ENCODE measurements around the gene CTNNB1. TPM values are rescaled to one million over a fixed set of nuclear protein-coding genes. Genes with fewer than 3 reads are reported as not detected.

The CTNNB1 gene
- total and polyA plus RNA-seq, 2 of the 4 experiments (the other 2 are of a cell fraction), result 364 to 1,677 TPM

GRCh38 chr3:41222012-41222411 lies 22.7 kb downstream of the CTNNB1 start:
- DNase-seq (no peak), ATAC-seq (ENCODE audit: low read depth) (no peak)
- H3K4ac ChIP-seq (ENCODE audit: low read depth, low read length), result no peak overlapping the region
- no peaks in the 10 kb centered on the region for H3K27me3 ChIP-seq (ENCODE audit: control insufficient read depth, insufficient read depth, low read length)
- H3K4me1 ChIP-seq (ENCODE audit: control insufficient read depth, insufficient read depth, low read length), result peaks cover 14% of the 10 kb centered on the region
- ChIA-PET POLR2A (ENCODE audit: unreplicated experiment) (no interaction called here), CTCF (no interaction called here)
- no peak overlapping the region for H2BK15ac ChIP-seq (ENCODE audit: low read depth, low read length)
- no peak overlapping the region for H2BK20ac ChIP-seq (ENCODE audit: low read depth, low read length)
- H3K79me1 ChIP-seq (ENCODE audit: low read depth in 1 of 2, low read length in 2 of 2), result peaks cover 25 to 56% of the 10 kb centered on the region in 2 experiments
- H2BK5ac ChIP-seq (ENCODE audit: low read depth, low read length, poor library complexity, severe bottlenecking), result no peak overlapping the region
- H4K91ac ChIP-seq (ENCODE audit: insufficient read depth, low read depth, low read length), result no peak overlapping the region
- no peak overlapping the region for H2BK120ac ChIP-seq (ENCODE audit: low read depth, low read length)
- intact Hi-C loops (cut with micrococcal nuclease), result no loop called here
- H2AFZ ChIP-seq (replicated peaks; ENCODE audit: low read length, poor library complexity), result no peak overlapping the region
- H3K18ac ChIP-seq (ENCODE audit: low read depth, low read length), result no peak overlapping the region
- TF ChIP-seq RCOR1 (IDR thresholded peaks at IDR 0.05; ENCODE audit: insufficient replicate concordance, low read length) (no peak), CHD1 (IDR thresholded peaks at IDR 0.05; ENCODE audit: low read depth, low read length) (no peak), NFE2L2 (IDR thresholded peaks at IDR 0.05; ENCODE audit: low read depth, low read length) (no peak), RAD21 (IDR thresholded peaks at IDR 0.05; ENCODE audit: low read length) (no peak), RFX5 (IDR thresholded peaks at IDR 0.05; ENCODE audit: low read depth, low read length) (no peak), BHLHE40 (IDR thresholded peaks at IDR 0.05; ENCODE audit: low read depth, low read length) (no peak), MAFK (IDR thresholded peaks at IDR 0.05; ENCODE audit: low read depth, low read length) (no peak), SMC3 (IDR thresholded peaks at IDR 0.05; ENCODE audit: low read depth, low read length) (no peak), USF2 (IDR thresholded peaks at IDR 0.05; ENCODE audit: low read depth, low read length) (no peak), POLR2A (IDR thresholded peaks at IDR 0.05; ENCODE audit: low read depth, low read length) (no peak), CTCF (conservative IDR thresholded peaks at IDR 0.05; ENCODE audit: low read depth, low read length) (no peak), MXI1 (IDR thresholded peaks at IDR 0.05; ENCODE audit: borderline replicate concordance, low read depth, low read length) (no peak)
- TF ChIP-seq, protein P1, sequence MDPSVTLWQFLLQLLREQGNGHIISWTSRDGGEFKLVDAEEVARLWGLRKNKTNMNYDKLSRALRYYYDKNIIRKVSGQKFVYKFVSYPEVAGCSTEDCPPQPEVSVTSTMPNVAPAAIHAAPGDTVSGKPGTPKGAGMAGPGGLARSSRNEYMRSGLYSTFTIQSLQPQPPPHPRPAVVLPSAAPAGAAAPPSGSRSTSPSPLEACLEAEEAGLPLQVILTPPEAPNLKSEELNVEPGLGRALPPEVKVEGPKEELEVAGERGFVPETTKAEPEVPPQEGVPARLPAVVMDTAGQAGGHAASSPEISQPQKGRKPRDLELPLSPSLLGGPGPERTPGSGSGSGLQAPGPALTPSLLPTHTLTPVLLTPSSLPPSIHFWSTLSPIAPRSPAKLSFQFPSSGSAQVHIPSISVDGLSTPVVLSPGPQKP (IDR thresholded peaks at IDR 0.05; ENCODE audit: borderline replicate concordance, low read depth, low read length), result no peak
- H4K8ac ChIP-seq (ENCODE audit: low read depth in 2 of 2, low read length in 2 of 2), result no peak overlapping the region
- peaks cover 23% of the 10 kb centered on the region for H3K36me3 ChIP-seq (ENCODE audit: control insufficient read depth, insufficient read depth, low read length)
- H3K14ac ChIP-seq (replicated peaks; ENCODE audit: low read depth, low read length), result no peak overlapping the region
- H3K4me2 ChIP-seq (ENCODE audit: low read depth, low read length), result no peak overlapping the region
- dilution Hi-C loops (cut with HindIII; ENCODE audit: low sequenced_read_pairs, unreplicated experiment), result no loop called here
- no peak overlapping the region for H3K4me3 ChIP-seq (ENCODE audit: insufficient read depth, low read depth, low read length)
- H2AK9ac ChIP-seq (replicated peaks; ENCODE audit: low read depth, low read length, poor library complexity), result no peak overlapping the region
- no peaks in the 10 kb centered on the region for H3K9me3 ChIP-seq (ENCODE audit: control insufficient read depth, insufficient read depth, low read length)
- no peak overlapping the region for H4K5ac ChIP-seq (ENCODE audit: low read depth, low read length)
- no peak overlapping the region for H3K27ac ChIP-seq (ENCODE audit: insufficient read depth, low read length)
- H2AK5ac ChIP-seq (ENCODE audit: low read depth, low read length), result no peak overlapping the region
- H4K20me1 ChIP-seq (ENCODE audit: insufficient read depth, low read length), result peaks cover 80% of the 10 kb centered on the region
- H3K9me1 ChIP-seq (ENCODE audit: insufficient read depth, low read length), result peaks cover 26% of the 10 kb centered on the region
- H3K23ac ChIP-seq (ENCODE audit: low read depth, low read length), result no peak overlapping the region; the same call in 1 of the 2 replicates
- BruUV-seq (replicated peaks), result no TSS peak
- H3K9ac ChIP-seq (ENCODE audit: low read depth, low read length), result no peak overlapping the region
- in situ Hi-C loops (cut with MboI; ENCODE audit: low sequenced_read_pairs), result loop anchor here (25.0 kb wide), 1 partner anchor 465 kb away; no protein-coding TSS in a partner anchor
- H3K56ac ChIP-seq (ENCODE audit: extremely low read depth, insufficient read depth, low read length), result no peak overlapping the region
- no CpG with 5 or more reads among the region's 2 CpGs for WGBS, 2 experiments (ENCODE audit: extremely low coverage in 2 of 2, insufficient read length in 1 of 2)
